ENCODE measurements around the gene LDLRAD4.

DNA sequence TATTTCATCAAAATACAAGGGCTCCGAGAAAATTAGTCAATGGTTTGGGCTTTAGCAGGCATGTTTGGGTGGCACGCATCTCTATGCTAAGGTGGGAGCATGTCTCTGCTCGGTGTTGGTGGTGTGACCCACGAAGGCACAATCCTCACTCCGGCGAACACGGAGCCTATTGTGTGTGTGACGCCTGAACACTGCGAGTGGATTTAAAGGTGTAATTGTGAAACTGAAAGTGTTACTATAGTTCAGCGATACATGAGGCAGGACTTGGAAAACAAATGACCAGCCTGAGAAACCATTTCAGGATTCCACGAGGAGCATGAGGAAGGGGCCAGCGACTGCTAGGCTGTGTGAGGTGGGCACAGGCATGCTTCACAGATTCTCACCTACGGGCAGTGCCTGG is 41.7 kb upstream of the LDLRAD4 start:
- TF ChIP-seq, protein P1, sequence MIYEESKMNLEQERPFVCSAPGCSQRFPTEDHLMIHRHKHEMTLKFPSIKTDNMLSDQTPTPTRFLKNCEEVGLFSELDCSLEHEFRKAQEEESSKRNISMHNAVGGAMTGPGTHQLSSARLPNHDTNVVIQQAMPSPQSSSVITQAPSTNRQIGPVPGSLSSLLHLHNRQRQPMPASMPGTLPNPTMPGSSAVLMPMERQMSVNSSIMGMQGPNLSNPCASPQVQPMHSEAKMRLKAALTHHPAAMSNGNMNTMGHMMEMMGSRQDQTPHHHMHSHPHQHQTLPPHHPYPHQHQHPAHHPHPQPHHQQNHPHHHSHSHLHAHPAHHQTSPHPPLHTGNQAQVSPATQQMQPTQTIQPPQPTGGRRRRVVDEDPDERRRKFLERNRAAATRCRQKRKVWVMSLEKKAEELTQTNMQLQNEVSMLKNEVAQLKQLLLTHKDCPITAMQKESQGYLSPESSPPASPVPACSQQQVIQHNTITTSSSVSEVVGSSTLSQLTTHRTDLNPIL (CRISPR knock-in tag; IDR thresholded peaks at IDR 0.05; ENCODE audit: low read depth) = no peak
- TF ChIP-seq RARB (CRISPR knock-in tag; IDR thresholded peaks at IDR 0.05) (no peak), OSR1 (CRISPR knock-in tag; IDR thresholded peaks at IDR 0.05) (no peak), ESRRG (CRISPR knock-in tag; IDR thresholded peaks at IDR 0.05) (no peak), ZNF70 (CRISPR knock-in tag; IDR thresholded peaks at IDR 0.05) (no peak)
- TF ChIP-seq, protein P2, sequence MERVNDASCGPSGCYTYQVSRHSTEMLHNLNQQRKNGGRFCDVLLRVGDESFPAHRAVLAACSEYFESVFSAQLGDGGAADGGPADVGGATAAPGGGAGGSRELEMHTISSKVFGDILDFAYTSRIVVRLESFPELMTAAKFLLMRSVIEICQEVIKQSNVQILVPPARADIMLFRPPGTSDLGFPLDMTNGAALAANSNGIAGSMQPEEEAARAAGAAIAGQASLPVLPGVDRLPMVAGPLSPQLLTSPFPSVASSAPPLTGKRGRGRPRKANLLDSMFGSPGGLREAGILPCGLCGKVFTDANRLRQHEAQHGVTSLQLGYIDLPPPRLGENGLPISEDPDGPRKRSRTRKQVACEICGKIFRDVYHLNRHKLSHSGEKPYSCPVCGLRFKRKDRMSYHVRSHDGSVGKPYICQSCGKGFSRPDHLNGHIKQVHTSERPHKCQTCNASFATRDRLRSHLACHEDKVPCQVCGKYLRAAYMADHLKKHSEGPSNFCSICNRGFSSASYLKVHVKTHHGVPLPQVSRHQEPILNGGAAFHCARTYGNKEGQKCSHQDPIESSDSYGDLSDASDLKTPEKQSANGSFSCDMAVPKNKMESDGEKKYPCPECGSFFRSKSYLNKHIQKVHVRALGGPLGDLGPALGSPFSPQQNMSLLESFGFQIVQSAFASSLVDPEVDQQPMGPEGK (CRISPR knock-in tag; IDR thresholded peaks at IDR 0.05; ENCODE audit: borderline replicate concordance) = no peak

Data from SK-N-SH treated with all-trans-retinoic acid at 6 μM for 48 hours (cell line).